Tibial nerve (tissue), 3 donors: Measurements from ENCODE around the gene SMCO4.

Source experiments
- CTCF ChIP-seq, 5 experiments: fragments of 200-600 bp in 3 of 5; fragments of 450-650 bp in 2 of 5; sonication (generic) in 3 of 5; IDR thresholded peaks; one replicate each; pipeline ENCODE4 v1.5.1; 2016 to 2019; ENCODE audit warnings: antibody characterized with exemption in 5 of 5, mild to moderate bottlenecking in 3 of 5, moderate library complexity in 2 of 5
- POLR2A ChIP-seq, 2 donors: fragments of 450-650 bp; IDR thresholded peaks; one replicate each; pipeline ENCODE4 v1.6.1; 2017; ENCODE audit warnings: antibody characterized with exemption in 2 of 2, mild to moderate bottlenecking in 2 of 2, moderate library complexity in 2 of 2

GRCh38 chr11:93514712-93515111 lies 28.5 kb downstream of the SMCO4 start:
- TF ChIP-seq CTCF (IDR thresholded peaks at IDR 0.05) (no peak), POLR2A (IDR thresholded peaks at IDR 0.05) (no peak)
